Transverse colon (tissue), 4 donors: ENCODE measurements around the gene PRTG. TPM values are rescaled to one million over a fixed set of nuclear protein-coding genes. Genes with fewer than 3 reads are reported as not detected.

Experiments
- DNase-seq: peaks from one replicate; pipeline ENCODE4 v3.0.0-alpha.2; 2019
- H3K27ac ChIP-seq, 4 donors: fragments of 200-600 bp; sonication (generic); 2 replicates each; pipeline ENCODE4 v1.5.1; 2016 to 2018; ENCODE audit warnings: inconsistent platforms in 4 of 4
- H3K27me3 ChIP-seq: fragments of 200-600 bp; sonication (generic); 2 replicates; pipeline ENCODE4 v1.5.1; 2017; ENCODE audit warnings: inconsistent platforms
- H3K36me3 ChIP-seq, 4 donors: fragments of 200-600 bp; sonication (generic); 2 replicates each; pipeline ENCODE4 v1.5.1; 2017 to 2019; ENCODE audit warnings: inconsistent platforms in 4 of 4
- H3K4me1 ChIP-seq, 4 donors: fragments of 200-600 bp; sonication (generic); 2 replicates each; pipeline ENCODE4 v1.5.1; 2017 to 2020; ENCODE audit warnings: inconsistent platforms in 4 of 4
- H3K4me3 ChIP-seq, 4 donors: fragments of 200-600 bp; sonication (generic); 1 replicate in 1 of 4; 2 replicates in 3 of 4; pipeline versions ENCODE4 v1.5.1 to v1.6.1; 2017 to 2019; ENCODE audit warnings: inconsistent platforms in 4 of 4
- H3K9me3 ChIP-seq, 2 donors: fragments of 200-600 bp; sonication (generic); 2 replicates each; pipeline ENCODE4 v1.5.1; 2017 to 2019; ENCODE audit warnings: inconsistent platforms in 2 of 2
- CTCF ChIP-seq, 5 experiments: fragments of 200-600 bp in 3 of 5; fragments of 450-650 bp in 2 of 5; sonication (generic) in 3 of 5; IDR thresholded peaks; 1 replicate in 2 of 5; 2 replicates in 3 of 5; pipeline ENCODE4 v1.5.1; 2016 to 2017; ENCODE audit warnings: antibody characterized with exemption in 5 of 5, inconsistent platforms in 3 of 5, mild to moderate bottlenecking in 2 of 5, moderate library complexity in 1 of 5
- EP300 ChIP-seq: sonication (generic); formaldehyde crosslinking; IDR thresholded peaks from one replicate; pipeline ENCODE4 v1.6.1; 2017; ENCODE audit warnings: antibody characterized with exemption, low read depth
- POLR2A ChIP-seq: fragments of 450-650 bp; IDR thresholded peaks from one replicate; pipeline ENCODE4 v1.6.1; 2016; ENCODE audit warnings: antibody characterized with exemption, mild to moderate bottlenecking, moderate library complexity
- POLR2AphosphoS5 ChIP-seq, 3 donors: sonication (generic); formaldehyde crosslinking; IDR thresholded peaks; one replicate each; pipeline ENCODE4 v1.6.1; 2016; ENCODE audit warnings: antibody characterized with exemption in 3 of 3
- WGBS, 2 donors: methylation state at CpG; one replicate each; pipeline ENCODE4 v1.1.5; 2018; ENCODE audit warnings: low coverage in 1 of 2; 5-methylcytosine and 5-hydroxymethylcytosine counted together
- in situ Hi-C, 4 donors: fragments of 200-750 bp; cut with MboI; loops; one replicate each; pipeline versions ENCODE4 v1.15.0 to v1.15.1; 2017; ENCODE audit warnings: low sequenced_read_pairs in 3 of 4, low pct_ligation_motif_present in 1 of 4, low pct_unique_long_range_greater_than_20kb in 1 of 4
- intact Hi-C: fragments of 100-400 bp; cut with DNase I; formaldehyde crosslinking; loops from one replicate; pipeline ENCODE4 v1.15.1; 2023; ENCODE audit warnings: low total_unique reads
- total RNA-seq, 4 donors: library from RNA; depleted of rRNA; stranded (reverse); fragments of >200 nt; gene quantifications; one replicate each; pipeline ENCODE4 v1.1.0, GENCODE V29; 2016

PRTG gene
- total RNA-seq, 4 donors from 2014 or later, result 0.20 to 0.75 (median 0.66) TPM

GRCh38 chr15:55709458-55709857, 33.5 kb downstream of the PRTG start:
- Histone ChIP-seq H3K4me1 (no peaks in the 10 kb centered on the region), H3K4me3 (no peak overlapping the region), H3K9me3 (no peaks in the 10 kb centered on the region), H3K36me3 (no peaks in the 10 kb centered on the region), H3K27me3 (no peaks in the 10 kb centered on the region), H3K27ac (no peak overlapping the region)
- TF ChIP-seq CTCF (IDR thresholded peaks at IDR 0.05) (no peak), EP300 (no peak), POLR2AphosphoS5 (IDR thresholded peaks at IDR 0.05) (no peak), POLR2A (no peak)
- no peak for DNase-seq
- in situ Hi-C loops (no loop called here), intact Hi-C loops (no loop called here)
- 47 to 80% methylated on average over 1 to 2 of the region's 2 CpGs for WGBS, 2 donors

GRCh38 chr15:55708720-55709119, 34.2 kb downstream of the PRTG start:
- in situ Hi-C loops, result no loop called here

GRCh38 chr15:55707951-55708350, 35.0 kb downstream of the PRTG start:
- no peak for DNase-seq
- H3K27ac ChIP-seq, result no peak overlapping the region
- no peaks in the 10 kb centered on the region for H3K27me3 ChIP-seq
- no peaks in the 10 kb centered on the region for H3K36me3 ChIP-seq
- no peaks in the 10 kb centered on the region for H3K9me3 ChIP-seq
- no peak for TF ChIP-seq POLR2AphosphoS5 (IDR thresholded peaks at IDR 0.05)
- intact Hi-C loops (no loop called here), in situ Hi-C loops (no loop called here)
- no peak overlapping the region for H3K4me3 ChIP-seq
- 80 to 85% methylated on average over 4 of the region's 4 CpGs for WGBS, 2 donors
- H3K4me1 ChIP-seq, result no peaks in the 10 kb centered on the region

More at GRCh38 chr15:55708720-55709119, 34.2 kb downstream of the PRTG start:
- Histone ChIP-seq H3K36me3 (no peaks in the 10 kb centered on the region), H3K4me3 (no peak overlapping the region), H3K4me1 (no peaks in the 10 kb centered on the region), H3K9me3 (no peaks in the 10 kb centered on the region), H3K27ac (no peak overlapping the region), H3K27me3 (no peaks in the 10 kb centered on the region)
- intact Hi-C loops, result no loop called here
- TF ChIP-seq EP300, result no peak
- no peak for TF ChIP-seq CTCF (IDR thresholded peaks at IDR 0.05)
- TF ChIP-seq POLR2AphosphoS5 (IDR thresholded peaks at IDR 0.05), result no peak
- TF ChIP-seq POLR2A, result no peak
- DNase-seq, result no peak
- WGBS, 2 donors, result 63 to 88% methylated on average over 2 to 8 of the region's 8 CpGs

GRCh38 chr15:55707518-55707917, 35.4 kb downstream of the PRTG start:
- 75 to 83% methylated on average over 3 of the region's 3 CpGs for WGBS, 2 donors
- Histone ChIP-seq H3K9me3 (no peaks in the 10 kb centered on the region), H3K27ac (no peak overlapping the region), H3K4me3 (no peak overlapping the region), H3K4me1 (no peaks in the 10 kb centered on the region), H3K27me3 (no peaks in the 10 kb centered on the region), H3K36me3 (no peaks in the 10 kb centered on the region)
- DNase-seq, result no peak
- in situ Hi-C loops, result no loop called here
- intact Hi-C loops, result no loop called here
- TF ChIP-seq POLR2A, result no peak
- TF ChIP-seq CTCF (IDR thresholded peaks at IDR 0.05), result no peak
- no peak for TF ChIP-seq EP300
- TF ChIP-seq POLR2AphosphoS5 (IDR thresholded peaks at IDR 0.05), result no peak

- WGBS, 2 donors, result 43 to 73% methylated on average over 2 of the region's 2 CpGs
- TF ChIP-seq EP300 (no peak), POLR2AphosphoS5 (IDR thresholded peaks at IDR 0.05) (no peak), CTCF (IDR thresholded peaks at IDR 0.05) (no peak), POLR2A (no peak)
- intact Hi-C loops (no loop called here), in situ Hi-C loops (no loop called here)
- Histone ChIP-seq H3K36me3 (no peaks in the 10 kb centered on the region), H3K27me3 (no peaks in the 10 kb centered on the region), H3K9me3 (no peaks in the 10 kb centered on the region), H3K27ac (no peak overlapping the region), H3K4me1 (no peaks in the 10 kb centered on the region), H3K4me3 (no peak overlapping the region)
- DNase-seq, result no peak
These were observed 39.1 kb downstream of the PRTG start for GRCh38 chr15:55703873-55704301.
